ENCODE data around the gene PSG4. TPM values are rescaled to one million over a fixed set of nuclear protein-coding genes. Genes with fewer than 3 reads are reported as not detected.
"Not testable (repeated sequence)": the region's sequence is repeated elsewhere in the genome, so short reads cannot be mapped to it uniquely, and the experiment has no call there.

Gene PSG4
- total RNA-seq, 1 experiment from 2014 or later: not detected

DNA sequence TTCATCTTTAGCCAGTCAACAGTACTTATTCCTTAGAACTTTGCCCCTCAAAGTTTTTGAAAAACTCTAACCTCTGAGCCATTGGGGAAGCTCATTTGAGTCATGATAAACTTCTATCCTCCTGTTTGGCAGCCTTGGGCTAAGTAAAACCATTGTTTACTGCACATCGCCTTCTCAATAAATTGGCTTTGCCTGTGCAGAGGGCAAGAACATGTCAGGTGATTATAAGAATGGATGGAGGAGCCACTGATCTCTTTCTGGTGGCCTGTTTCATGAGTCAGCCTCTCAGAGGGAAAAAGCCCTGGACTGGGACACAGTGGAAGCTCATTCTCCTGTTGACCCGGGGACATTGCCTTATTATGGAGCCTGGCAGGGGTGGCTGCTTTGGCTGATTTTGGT is 19.4 kb upstream of the PSG4 start:
- CTCF ChIA-PET: no interaction called here
- no peaks in the 10 kb centered on the region for H3K27me3 Mint-ChIP-seq (ENCODE audit: insufficient read depth, unreplicated experiment)
- BruUV-seq (replicated peaks): no TSS peak
- DNase-seq: no peak
- intact Hi-C loops (cut with micrococcal nuclease; ENCODE audit: unreplicated experiment): no loop called here
- no peaks in the 10 kb centered on the region for H3K4me1 Mint-ChIP-seq (ENCODE audit: low read depth, unreplicated experiment)
- H3K9me3 Mint-ChIP-seq (ENCODE audit: unreplicated experiment): peaks cover 11% of the 10 kb centered on the region
- H3K27ac Mint-ChIP-seq (ENCODE audit: unreplicated experiment): no peak overlapping the region
- POLR2A ChIA-PET: no interaction called here
- no peaks in the 10 kb centered on the region for H3K9me3 ChIP-seq
- no peak overlapping the region for H3K4me3 ChIP-seq (ENCODE audit: low read depth, low read length)
- TF ChIP-seq, protein P1, sequence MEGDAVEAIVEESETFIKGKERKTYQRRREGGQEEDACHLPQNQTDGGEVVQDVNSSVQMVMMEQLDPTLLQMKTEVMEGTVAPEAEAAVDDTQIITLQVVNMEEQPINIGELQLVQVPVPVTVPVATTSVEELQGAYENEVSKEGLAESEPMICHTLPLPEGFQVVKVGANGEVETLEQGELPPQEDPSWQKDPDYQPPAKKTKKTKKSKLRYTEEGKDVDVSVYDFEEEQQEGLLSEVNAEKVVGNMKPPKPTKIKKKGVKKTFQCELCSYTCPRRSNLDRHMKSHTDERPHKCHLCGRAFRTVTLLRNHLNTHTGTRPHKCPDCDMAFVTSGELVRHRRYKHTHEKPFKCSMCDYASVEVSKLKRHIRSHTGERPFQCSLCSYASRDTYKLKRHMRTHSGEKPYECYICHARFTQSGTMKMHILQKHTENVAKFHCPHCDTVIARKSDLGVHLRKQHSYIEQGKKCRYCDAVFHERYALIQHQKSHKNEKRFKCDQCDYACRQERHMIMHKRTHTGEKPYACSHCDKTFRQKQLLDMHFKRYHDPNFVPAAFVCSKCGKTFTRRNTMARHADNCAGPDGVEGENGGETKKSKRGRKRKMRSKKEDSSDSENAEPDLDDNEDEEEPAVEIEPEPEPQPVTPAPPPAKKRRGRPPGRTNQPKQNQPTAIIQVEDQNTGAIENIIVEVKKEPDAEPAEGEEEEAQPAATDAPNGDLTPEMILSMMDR (IDR thresholded peaks at IDR 0.05; ENCODE audit: insufficient read depth in 1 of 2, low read depth in 1 of 2, low read length in 1 of 2, severe bottlenecking in 1 of 2, unreplicated experiment in 1 of 2): no peak
- H3K36me3 Mint-ChIP-seq (ENCODE audit: insufficient read depth, unreplicated experiment): no peaks in the 10 kb centered on the region
- no peaks in the 10 kb centered on the region for H3K27me3 ChIP-seq (replicated peaks; ENCODE audit: control insufficient read depth, insufficient read depth, low read length)
- H3K36me3 ChIP-seq (ENCODE audit: control insufficient read depth, insufficient read depth, low read length): no peaks in the 10 kb centered on the region
- H3K4me1 ChIP-seq: no peaks in the 10 kb centered on the region
- H3K4me3 Mint-ChIP-seq (ENCODE audit: unreplicated experiment): no peak overlapping the region

- intact Hi-C loops (cut with micrococcal nuclease; ENCODE audit: unreplicated experiment); H3K9me3 Mint-ChIP-seq (ENCODE audit: unreplicated experiment); H3K36me3 ChIP-seq (ENCODE audit: control insufficient read depth, insufficient read depth, low read length); H3K4me3 Mint-ChIP-seq (ENCODE audit: unreplicated experiment); H3K4me1 ChIP-seq; CTCF ChIA-PET; BruUV-seq (replicated peaks); H3K36me3 Mint-ChIP-seq (ENCODE audit: insufficient read depth, unreplicated experiment); H3K27me3 ChIP-seq (replicated peaks; ENCODE audit: control insufficient read depth, insufficient read depth, low read length); DNase-seq; H3K4me3 ChIP-seq (ENCODE audit: low read depth, low read length); H3K9me3 ChIP-seq; H3K4me1 Mint-ChIP-seq (ENCODE audit: low read depth, unreplicated experiment); POLR2A ChIA-PET; H3K27ac Mint-ChIP-seq (ENCODE audit: unreplicated experiment); H3K27me3 Mint-ChIP-seq (ENCODE audit: insufficient read depth, unreplicated experiment): not testable (repeated sequence)
Measured at GRCh38 chr19:43224201-43224854, 18.9 kb upstream of the PSG4 start.

- BruUV-seq (replicated peaks); POLR2A ChIA-PET; H3K27me3 ChIP-seq (replicated peaks; ENCODE audit: control insufficient read depth, insufficient read depth, low read length); H3K4me3 ChIP-seq (ENCODE audit: low read depth, low read length); CTCF ChIA-PET; H3K36me3 ChIP-seq (ENCODE audit: control insufficient read depth, insufficient read depth, low read length); intact Hi-C loops (cut with micrococcal nuclease; ENCODE audit: unreplicated experiment); H3K27ac Mint-ChIP-seq (ENCODE audit: unreplicated experiment); H3K4me1 ChIP-seq; H3K9me3 Mint-ChIP-seq (ENCODE audit: unreplicated experiment); H3K9me3 ChIP-seq; DNase-seq; H3K4me1 Mint-ChIP-seq (ENCODE audit: low read depth, unreplicated experiment); H3K4me3 Mint-ChIP-seq (ENCODE audit: unreplicated experiment); H3K27me3 Mint-ChIP-seq (ENCODE audit: insufficient read depth, unreplicated experiment); H3K36me3 Mint-ChIP-seq (ENCODE audit: insufficient read depth, unreplicated experiment): not testable (repeated sequence)
Measured at GRCh38 chr19:43221891-43222290, 16.5 kb upstream of the PSG4 start.

DNA sequence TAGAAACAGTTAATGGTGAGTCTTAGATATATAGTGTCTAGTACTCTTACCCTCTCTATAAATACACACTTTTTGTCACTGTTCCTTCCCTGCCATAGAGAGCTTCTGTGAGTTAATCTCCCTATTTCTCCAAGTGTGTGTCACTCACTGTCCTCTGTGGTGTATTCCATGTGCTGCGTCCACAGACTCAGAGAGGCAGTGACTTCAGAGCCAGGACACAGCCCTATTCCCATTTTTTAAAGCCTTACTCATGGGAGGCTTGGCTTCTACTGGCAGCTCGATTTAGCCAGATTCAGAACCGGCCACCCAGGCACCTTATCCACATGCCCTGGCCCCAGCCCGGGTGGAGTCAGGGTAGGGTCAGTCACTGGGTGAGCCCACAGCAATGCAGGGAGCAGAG is 13.7 kb upstream of the PSG4 start:
- H3K9me3 Mint-ChIP-seq (ENCODE audit: unreplicated experiment): peaks cover 10% of the 10 kb centered on the region
- BruUV-seq (replicated peaks); DNase-seq; H3K36me3 Mint-ChIP-seq (ENCODE audit: insufficient read depth, unreplicated experiment); H3K36me3 ChIP-seq (ENCODE audit: control insufficient read depth, insufficient read depth, low read length); CTCF ChIA-PET; H3K27me3 ChIP-seq (replicated peaks; ENCODE audit: control insufficient read depth, insufficient read depth, low read length); H3K4me1 Mint-ChIP-seq (ENCODE audit: low read depth, unreplicated experiment); H3K4me1 ChIP-seq; H3K27me3 Mint-ChIP-seq (ENCODE audit: insufficient read depth, unreplicated experiment); intact Hi-C loops (cut with micrococcal nuclease; ENCODE audit: unreplicated experiment); H3K4me3 Mint-ChIP-seq (ENCODE audit: unreplicated experiment); H3K4me3 ChIP-seq (ENCODE audit: low read depth, low read length); H3K27ac Mint-ChIP-seq (ENCODE audit: unreplicated experiment); POLR2A ChIA-PET; H3K9me3 ChIP-seq: not testable (repeated sequence)

DNA sequence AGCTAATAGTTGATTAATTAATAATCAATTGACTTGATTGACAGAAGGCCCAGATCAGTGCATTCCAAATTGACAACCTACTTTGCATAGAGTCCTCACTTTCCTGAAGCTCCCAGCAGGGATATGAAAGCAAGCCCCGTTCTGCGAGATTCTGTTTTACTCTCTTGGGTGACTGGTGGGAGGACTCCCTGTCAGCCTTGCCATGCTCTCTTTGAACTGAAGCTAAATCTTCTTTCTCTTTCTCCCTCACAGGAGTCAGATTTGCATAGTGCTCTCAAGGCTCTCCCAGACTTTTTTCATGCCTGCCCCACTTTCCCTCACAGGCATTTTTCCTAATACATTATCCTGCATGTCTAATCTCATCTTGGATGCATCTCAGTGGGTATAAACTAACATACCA is 10.4 kb upstream of the PSG4 start:
- H3K36me3 Mint-ChIP-seq (ENCODE audit: insufficient read depth, unreplicated experiment); H3K4me3 Mint-ChIP-seq (ENCODE audit: unreplicated experiment); H3K9me3 ChIP-seq; H3K27ac Mint-ChIP-seq (ENCODE audit: unreplicated experiment); H3K36me3 ChIP-seq (ENCODE audit: control insufficient read depth, insufficient read depth, low read length); DNase-seq; CTCF ChIA-PET; H3K4me1 ChIP-seq; intact Hi-C loops (cut with micrococcal nuclease; ENCODE audit: unreplicated experiment); BruUV-seq (replicated peaks); POLR2A ChIA-PET; H3K4me1 Mint-ChIP-seq (ENCODE audit: low read depth, unreplicated experiment); H3K27me3 ChIP-seq (replicated peaks; ENCODE audit: control insufficient read depth, insufficient read depth, low read length); H3K4me3 ChIP-seq (ENCODE audit: low read depth, low read length); H3K27me3 Mint-ChIP-seq (ENCODE audit: insufficient read depth, unreplicated experiment): not testable (repeated sequence)
- peaks cover 12% of the 10 kb centered on the region for H3K9me3 Mint-ChIP-seq (ENCODE audit: unreplicated experiment)

Measured in Caco-2 (cell line).